ENCODE results near the gene VPS13D. TPM values are rescaled to one million over a fixed set of nuclear protein-coding genes. Genes with fewer than 3 reads are reported as not detected.
"Not testable (repeated sequence)": the region's sequence is repeated elsewhere in the genome, so short reads cannot be mapped to it uniquely, and the experiment has no call there.

Gene VPS13D
- total and polyA plus RNA-seq, 2 of the 4 experiments (the other 2 are of a cell fraction), result 9.0 to 16.3 TPM

- CTCF ChIA-PET, result no interaction called here
- Histone ChIP-seq H3K9me1 (ENCODE audit: insufficient read depth, low read length) (no peaks in the 10 kb centered on the region), H3K4me2 (ENCODE audit: low read depth, low read length) (no peak overlapping the region)
These were observed 291.3 kb downstream of the VPS13D start for GRCh38 chr1:12521096-12521495.

GRCh38 chr1:12522780-12523179 is 292.9 kb downstream of the VPS13D start:
- WGBS, 2 experiments (ENCODE audit: extremely low coverage in 2 of 2, insufficient read length in 1 of 2), result 100% methylated on average over 2 of the region's 9 CpGs; no CpG with 5 or more reads in 1 of the 2 experiments
- H3K4me2 ChIP-seq (ENCODE audit: low read depth, low read length); H4K8ac ChIP-seq (ENCODE audit: low read depth in 2 of 2, low read length in 2 of 2); H2AK5ac ChIP-seq (ENCODE audit: low read depth, low read length); POLR2A ChIA-PET (ENCODE audit: unreplicated experiment); H3K56ac ChIP-seq (ENCODE audit: extremely low read depth, insufficient read depth, low read length); H4K20me1 ChIP-seq (ENCODE audit: insufficient read depth, low read length); H2BK20ac ChIP-seq (ENCODE audit: low read depth, low read length); H3K79me1 ChIP-seq (ENCODE audit: low read depth in 1 of 2, low read length in 2 of 2); H3K4me1 ChIP-seq (ENCODE audit: control insufficient read depth, insufficient read depth, low read length); DNase-seq; H3K18ac ChIP-seq (ENCODE audit: low read depth, low read length); CTCF ChIA-PET; in situ Hi-C loops (cut with MboI; ENCODE audit: low sequenced_read_pairs); H2BK15ac ChIP-seq (ENCODE audit: low read depth, low read length); H3K14ac ChIP-seq (replicated peaks; ENCODE audit: low read depth, low read length); H3K23ac ChIP-seq (ENCODE audit: low read depth, low read length); H2BK5ac ChIP-seq (ENCODE audit: low read depth, low read length, poor library complexity, severe bottlenecking); H2AFZ ChIP-seq (replicated peaks; ENCODE audit: low read length, poor library complexity); H2BK120ac ChIP-seq (ENCODE audit: low read depth, low read length); H3K27ac ChIP-seq (ENCODE audit: insufficient read depth, low read length); H4K5ac ChIP-seq (ENCODE audit: low read depth, low read length); dilution Hi-C loops (cut with HindIII; ENCODE audit: low sequenced_read_pairs, unreplicated experiment); H3K36me3 ChIP-seq (ENCODE audit: control insufficient read depth, insufficient read depth, low read length); H2AK9ac ChIP-seq (replicated peaks; ENCODE audit: low read depth, low read length, poor library complexity); ATAC-seq (ENCODE audit: low read depth); H3K9me3 ChIP-seq (ENCODE audit: control insufficient read depth, insufficient read depth, low read length); H3K27me3 ChIP-seq (ENCODE audit: control insufficient read depth, insufficient read depth, low read length); H3K9ac ChIP-seq (ENCODE audit: low read depth, low read length); H4K91ac ChIP-seq (ENCODE audit: insufficient read depth, low read depth, low read length); H3K4ac ChIP-seq (ENCODE audit: low read depth, low read length); intact Hi-C loops (cut with micrococcal nuclease); H3K9me1 ChIP-seq (ENCODE audit: insufficient read depth, low read length); BruUV-seq (replicated peaks); H3K4me3 ChIP-seq (ENCODE audit: insufficient read depth, low read depth, low read length): not testable (repeated sequence)

More at GRCh38 chr1:12521096-12521495, 291.3 kb downstream of the VPS13D start:
- intact Hi-C loops (cut with micrococcal nuclease) (no loop called here), in situ Hi-C loops (cut with MboI; ENCODE audit: low sequenced_read_pairs) (no loop called here), dilution Hi-C loops (cut with HindIII; ENCODE audit: low sequenced_read_pairs, unreplicated experiment) (no loop called here)
- no peak for TF ChIP-seq ELK1 (IDR thresholded peaks at IDR 0.05; ENCODE audit: borderline replicate concordance, low read depth, low read length)
- TF ChIP-seq MAFK (IDR thresholded peaks at IDR 0.05; ENCODE audit: low read depth, low read length), result no peak
- Histone ChIP-seq H2BK15ac (ENCODE audit: low read depth, low read length) (no peak overlapping the region), H2BK20ac (ENCODE audit: low read depth, low read length) (no peak overlapping the region), H3K4me3 (ENCODE audit: insufficient read depth, low read depth, low read length) (no peak overlapping the region), H4K5ac (ENCODE audit: low read depth, low read length) (no peak overlapping the region), H3K4me1 (ENCODE audit: control insufficient read depth, insufficient read depth, low read length) (peaks cover 6% of the 10 kb centered on the region; the same call in 1 of the 2 replicates), H3K18ac (ENCODE audit: low read depth, low read length) (no peak overlapping the region), H2AFZ (replicated peaks; ENCODE audit: low read length, poor library complexity) (no peak overlapping the region), H2BK120ac (ENCODE audit: low read depth, low read length) (no peak overlapping the region), H3K79me1 (ENCODE audit: low read depth in 1 of 2, low read length in 2 of 2) (no peaks in the 10 kb centered on the region), H4K8ac (ENCODE audit: low read depth in 2 of 2, low read length in 2 of 2) (no peak overlapping the region), H3K4ac (ENCODE audit: low read depth, low read length) (peak overlapping the region; percentile 9; the same call in 1 of the 2 replicates), H2AK5ac (ENCODE audit: low read depth, low read length) (no peak overlapping the region), H3K14ac (replicated peaks; ENCODE audit: low read depth, low read length) (no peak overlapping the region), H3K36me3 (ENCODE audit: control insufficient read depth, insufficient read depth, low read length) (no peaks in the 10 kb centered on the region), H3K23ac (ENCODE audit: low read depth, low read length) (no peak overlapping the region), H3K27ac (ENCODE audit: insufficient read depth, low read length) (no peak overlapping the region), H2BK5ac (ENCODE audit: low read depth, low read length, poor library complexity, severe bottlenecking) (no peak overlapping the region), H3K9ac (ENCODE audit: low read depth, low read length) (no peak overlapping the region), H2AK9ac (replicated peaks; ENCODE audit: low read depth, low read length, poor library complexity) (no peak overlapping the region), H3K56ac (ENCODE audit: extremely low read depth, insufficient read depth, low read length) (no peak overlapping the region), H4K20me1 (ENCODE audit: insufficient read depth, low read length) (no peaks in the 10 kb centered on the region), H3K9me3 (ENCODE audit: control insufficient read depth, insufficient read depth, low read length) (no peaks in the 10 kb centered on the region), H4K91ac (ENCODE audit: insufficient read depth, low read depth, low read length) (no peak overlapping the region), H3K27me3 (ENCODE audit: control insufficient read depth, insufficient read depth, low read length) (no peaks in the 10 kb centered on the region)
- WGBS, 2 experiments (ENCODE audit: extremely low coverage in 2 of 2, insufficient read length in 1 of 2), result no CpG with 5 or more reads among the region's 5 CpGs
- POLR2A ChIA-PET (ENCODE audit: unreplicated experiment), result no interaction called here
- no peak for ATAC-seq (ENCODE audit: low read depth)
- no peak for DNase-seq
- no TSS peak for BruUV-seq (replicated peaks)
